IPS-18c (cell line): ENCODE results near the gene HTRA2.
A peak's percentile ranks its signal among the peaks of the same experiment; 100 is the strongest.
"Not testable (repeated sequence)": the region's sequence is repeated elsewhere in the genome, so short reads cannot be mapped to it uniquely, and the experiment has no call there.

Experiments
- H3K4me3 ChIP-seq: 2 replicates; pipeline ENCODE4 v1.7.0; 2013; ENCODE audit warnings: low read depth, mild to moderate bottlenecking, low read length, moderate library complexity; ENCODE audit not compliant: insufficient read depth
- H3K9me3 ChIP-seq: one replicate; pipeline ENCODE4 v1.6.1; 2013; ENCODE audit warnings: mild to moderate bottlenecking, low read length, moderate library complexity; ENCODE audit not compliant: control insufficient read depth, insufficient read depth

HTRA2 gene

DNA sequence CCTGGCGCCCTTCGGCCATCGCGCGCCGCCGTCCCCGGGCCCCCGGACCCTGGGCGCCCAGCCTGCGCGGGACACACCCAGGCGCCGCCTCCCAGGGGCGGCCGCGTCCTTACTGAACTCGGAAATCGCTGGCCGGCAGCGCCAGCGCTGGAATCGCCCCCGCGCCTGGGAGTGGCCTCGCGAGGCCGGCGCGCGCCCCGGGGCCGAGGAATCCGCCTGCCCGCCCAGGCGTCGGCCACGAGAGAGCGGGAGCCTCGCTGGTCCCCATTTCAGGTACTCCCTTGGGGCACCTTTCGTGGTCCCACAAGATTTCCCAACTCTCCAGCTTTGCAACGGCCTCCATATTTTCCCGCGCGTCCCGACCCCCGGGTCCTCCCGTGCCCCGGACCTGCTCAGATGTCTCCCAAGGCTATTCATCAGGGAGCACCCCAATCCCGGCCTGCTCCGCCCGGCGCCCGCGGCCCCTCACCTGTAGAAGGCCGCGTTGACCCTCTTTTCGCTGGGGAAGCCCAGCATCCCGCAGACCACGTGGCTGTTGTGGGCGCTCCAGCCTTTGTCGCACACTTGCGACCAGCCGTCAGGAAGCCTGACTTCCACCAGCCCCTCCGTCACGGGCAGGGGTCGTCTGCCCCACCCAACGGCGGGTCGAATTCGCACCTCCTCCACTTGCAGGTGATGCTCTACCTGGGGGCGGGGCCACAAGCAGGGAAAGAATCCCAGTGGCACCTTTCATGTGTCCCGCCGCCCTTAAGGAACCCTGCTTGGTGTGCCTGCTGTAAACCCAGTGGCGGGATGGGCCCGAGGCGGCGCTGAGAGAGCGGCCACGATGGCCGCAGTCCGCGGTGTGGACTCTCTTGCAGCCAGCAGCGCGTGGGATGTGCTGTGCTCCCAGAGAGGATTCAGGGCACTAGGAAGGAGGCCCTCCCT lies 19.4 kb downstream of the HTRA2 start:
- H3K4me3 ChIP-seq, result peak overlapping the region; percentile 77
- no peaks in the 10 kb centered on the region for H3K9me3 ChIP-seq

DNA sequence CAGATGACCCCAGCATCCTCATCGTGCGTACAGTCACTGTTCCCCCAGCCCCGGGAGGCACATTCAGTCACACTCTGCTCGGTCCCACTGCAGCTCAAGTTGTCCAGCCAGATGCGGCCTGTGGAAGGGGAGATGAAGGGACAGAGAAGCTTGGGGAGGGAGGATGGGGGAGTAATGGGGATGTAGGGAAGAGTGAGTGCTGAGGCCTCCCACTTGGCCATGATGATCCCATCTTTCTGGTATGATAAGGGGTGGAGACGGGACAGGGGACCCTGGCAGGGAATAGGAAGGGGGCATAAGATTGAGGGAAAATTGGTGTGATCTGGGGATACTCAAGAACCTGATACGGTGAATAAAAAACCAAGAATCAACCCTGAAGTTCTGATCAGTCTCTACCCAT lies 20.5 kb downstream of the HTRA2 start:
- H3K9me3 ChIP-seq, result no peaks in the 10 kb centered on the region
- no peak overlapping the region for H3K4me3 ChIP-seq

DNA sequence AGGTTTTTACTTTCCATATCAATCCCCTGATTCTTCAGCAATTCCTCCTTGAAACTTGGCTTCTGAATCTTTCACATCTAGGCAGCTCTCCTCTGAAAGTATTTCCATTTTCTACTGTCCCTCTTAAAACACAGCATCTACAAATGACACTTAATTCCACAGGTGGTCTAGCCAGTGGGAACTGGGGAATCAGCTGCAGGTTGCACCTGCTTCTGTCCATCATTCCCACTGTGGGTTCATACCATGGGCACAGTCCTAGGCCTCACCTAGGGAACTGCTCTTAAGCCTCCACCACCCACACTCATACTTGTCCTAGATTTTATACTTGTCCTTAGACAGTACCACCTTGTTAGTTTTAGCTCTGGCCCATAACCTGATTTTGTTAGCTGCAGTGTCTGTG lies 21.8 kb downstream of the HTRA2 start:
- no peak overlapping the region for H3K4me3 ChIP-seq

DNA sequence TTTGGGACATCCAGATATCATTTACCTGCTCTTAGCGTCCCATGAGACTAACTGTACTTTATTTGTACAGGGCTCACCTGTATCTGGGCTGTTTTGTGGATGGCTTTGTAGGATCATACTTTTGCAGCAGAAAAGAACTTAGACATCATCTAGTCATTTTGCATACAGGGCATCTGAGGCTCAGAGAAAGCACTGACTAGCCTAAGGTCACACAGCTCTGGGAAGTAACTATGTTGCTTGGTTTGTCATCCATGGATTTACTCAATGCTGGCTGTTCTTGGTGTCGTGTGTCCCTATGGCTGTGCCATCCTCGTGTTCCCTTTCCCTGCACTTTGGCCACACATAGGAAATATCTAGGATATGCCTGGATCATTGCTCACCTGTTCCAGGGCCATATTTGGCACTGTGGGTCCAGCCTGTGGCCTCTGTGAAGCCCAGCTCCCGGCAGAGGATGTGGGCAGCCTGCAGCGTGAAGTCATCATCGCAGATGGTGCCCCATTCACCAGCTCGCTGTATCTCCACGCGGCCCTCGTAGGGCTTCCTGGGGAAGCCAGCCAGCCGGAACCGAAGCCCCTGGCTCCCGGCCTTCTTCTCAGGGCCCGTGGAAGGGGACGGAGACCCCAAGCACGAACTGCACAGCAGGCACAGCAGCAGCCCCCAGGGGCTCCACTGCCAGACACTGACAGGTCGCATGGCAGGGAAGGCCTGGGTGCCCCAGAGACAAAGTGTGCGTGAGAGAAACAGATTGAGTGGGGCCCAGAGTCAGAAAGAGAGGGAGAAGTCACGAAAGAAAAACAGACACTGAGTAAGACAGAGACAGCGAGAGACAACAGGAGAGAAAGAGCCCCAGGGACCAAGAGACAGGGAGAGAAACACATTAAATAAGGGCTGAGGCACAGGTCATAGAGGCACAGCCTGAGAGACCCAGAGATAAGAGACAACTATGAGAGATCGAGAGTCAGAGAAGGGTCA lies 22.5 kb downstream of the HTRA2 start:
- no peak overlapping the region for H3K4me3 ChIP-seq
- no peaks in the 10 kb centered on the region for H3K9me3 ChIP-seq

More for the DNA sequence above, 21.8 kb downstream of the HTRA2 start:
- H3K9me3 ChIP-seq, result no peaks in the 10 kb centered on the region

DNA sequence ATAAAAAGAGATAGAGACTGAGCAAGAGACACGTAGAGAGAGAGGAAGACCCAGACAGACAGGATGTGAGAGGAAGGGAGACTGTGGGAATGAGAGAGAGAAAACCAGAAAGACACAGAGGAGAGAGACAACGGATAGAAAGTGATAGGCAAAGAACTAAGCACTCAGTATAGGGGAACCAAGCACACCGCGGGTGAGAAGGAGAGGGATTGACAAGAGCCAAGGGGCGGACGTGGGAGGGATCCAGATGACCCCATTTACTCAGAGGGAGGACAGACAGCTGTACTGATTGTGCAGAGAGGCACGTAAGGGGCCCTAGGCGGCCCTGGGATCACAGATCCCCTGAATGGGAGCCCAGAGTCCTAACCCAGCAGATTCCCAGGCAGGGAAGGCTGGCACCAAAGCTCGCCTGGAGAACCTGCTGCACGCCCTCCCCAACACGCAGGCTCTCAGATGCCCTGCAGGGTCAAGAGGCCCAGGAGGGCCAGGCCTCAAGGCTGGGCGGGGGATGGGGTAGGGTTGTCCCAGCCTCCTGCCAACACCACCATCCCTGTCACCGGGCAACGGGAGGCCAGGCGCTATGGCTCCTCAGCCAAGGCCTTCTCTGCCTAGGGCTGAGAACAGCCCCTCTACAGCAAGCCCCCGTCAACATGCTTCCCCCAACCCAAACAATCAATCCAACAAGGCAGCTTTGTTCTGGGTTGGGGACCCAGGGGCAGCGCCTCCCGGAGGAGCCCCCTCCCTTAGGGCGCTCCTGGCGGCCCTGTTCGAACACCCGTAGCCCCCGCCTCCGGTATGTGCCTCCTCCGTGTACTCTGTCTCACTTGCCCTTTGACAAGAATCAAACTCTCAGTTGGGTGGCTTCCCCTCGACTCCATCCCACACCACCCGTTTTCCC lies 23.4 kb downstream of the HTRA2 start:
- Histone ChIP-seq H3K9me3 (no peaks in the 10 kb centered on the region), H3K4me3 (peak overlapping the region; percentile 96)

DNA sequence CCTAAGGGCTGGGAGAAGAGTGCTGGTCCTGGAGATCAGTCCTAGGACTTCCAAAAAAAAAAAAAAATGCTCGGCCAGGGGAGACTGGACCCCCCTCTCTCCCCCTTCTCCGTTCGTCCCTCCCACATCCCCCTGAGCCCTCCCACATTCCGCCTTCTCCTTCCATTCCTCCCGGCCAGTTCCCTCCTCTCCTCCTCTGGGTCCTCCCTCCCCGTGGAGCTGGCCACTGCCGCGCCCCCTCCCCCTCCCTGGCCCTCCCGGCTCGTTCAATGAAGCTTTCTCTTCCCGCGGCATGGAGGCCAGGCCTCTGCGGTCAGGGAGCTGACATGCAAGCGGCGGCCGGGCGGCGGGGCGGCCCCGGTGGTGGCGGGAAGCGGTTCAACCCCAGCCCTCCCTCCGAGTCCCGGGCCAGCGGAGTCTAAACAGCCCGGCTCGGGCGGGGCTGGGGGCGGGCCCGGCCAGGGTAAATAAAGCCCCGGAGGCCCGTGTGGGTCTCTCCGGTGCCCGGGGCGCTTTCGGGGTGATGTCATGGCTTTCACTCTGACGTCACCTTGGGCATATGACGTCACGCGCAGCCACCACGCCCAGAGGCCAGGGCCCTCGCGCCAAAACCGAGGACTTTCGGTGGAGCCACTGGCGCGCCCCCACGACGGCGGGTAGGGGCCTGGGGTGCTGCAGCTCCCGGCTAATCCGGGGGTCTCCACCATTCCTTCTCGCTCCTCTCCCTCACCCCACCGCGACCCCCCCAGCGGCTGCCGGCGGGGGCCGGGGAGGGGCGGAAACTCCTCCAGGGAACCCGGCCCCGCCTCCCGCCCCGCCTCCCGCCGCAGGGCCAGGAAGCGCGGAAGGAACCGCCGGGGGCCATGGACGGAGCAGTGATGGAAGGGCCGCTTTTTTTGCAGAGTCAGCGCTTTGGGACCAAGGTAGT lies 24.4 kb downstream of the HTRA2 start, which contains the start of the genes DOK1 and LOXL3:
Gene DOK1, plus strand, starts transcription at position 829 of the 928 bp plus-strand sequence. Its CDS starts 35 bp downstream, at position 864.
Gene LOXL3, minus strand, starts transcription at position 51 of the 928 bp plus-strand sequence. CDS start 1,308 bp downstream, outside the sequence.
- Histone ChIP-seq H3K4me3 (peak within 1 kb of the TSS; percentile 96), H3K9me3 (no peaks in the 10 kb centered on the region)

DNA sequence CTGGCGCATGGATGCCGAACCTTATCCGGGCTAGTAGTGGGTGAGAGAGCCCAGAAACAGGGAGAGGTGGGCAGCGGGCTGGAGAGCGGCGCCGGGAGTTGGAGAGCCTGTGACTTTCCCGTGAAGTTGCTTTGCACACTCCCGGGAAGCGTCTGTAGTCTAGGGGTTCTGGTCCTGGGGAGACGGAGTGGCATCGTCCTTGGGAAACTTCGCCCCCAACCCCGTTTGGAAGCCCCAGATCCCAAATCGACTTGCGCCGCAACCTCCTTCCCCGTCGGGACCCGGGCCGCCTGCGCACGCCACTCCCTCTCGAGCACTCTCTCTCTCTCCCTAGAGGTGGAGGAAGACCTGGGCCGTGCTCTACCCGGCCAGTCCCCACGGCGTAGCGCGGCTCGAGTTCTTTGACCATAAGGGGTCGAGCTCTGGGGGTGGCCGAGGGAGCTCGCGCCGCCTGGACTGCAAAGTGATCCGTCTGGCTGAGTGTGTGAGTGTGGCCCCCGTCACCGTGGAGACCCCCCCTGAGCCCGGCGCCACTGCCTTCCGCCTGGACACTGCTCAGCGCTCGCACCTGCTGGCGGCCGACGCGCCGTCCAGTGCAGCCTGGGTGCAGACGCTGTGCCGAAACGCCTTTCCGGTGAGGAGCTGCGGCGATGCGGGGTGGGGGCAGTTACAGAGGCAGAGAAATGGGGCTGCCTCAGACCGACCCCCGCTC lies 25.2 kb downstream of the HTRA2 start:
- Histone ChIP-seq H3K9me3 (no peaks in the 10 kb centered on the region), H3K4me3 (peak overlapping the region; percentile 96)

DNA sequence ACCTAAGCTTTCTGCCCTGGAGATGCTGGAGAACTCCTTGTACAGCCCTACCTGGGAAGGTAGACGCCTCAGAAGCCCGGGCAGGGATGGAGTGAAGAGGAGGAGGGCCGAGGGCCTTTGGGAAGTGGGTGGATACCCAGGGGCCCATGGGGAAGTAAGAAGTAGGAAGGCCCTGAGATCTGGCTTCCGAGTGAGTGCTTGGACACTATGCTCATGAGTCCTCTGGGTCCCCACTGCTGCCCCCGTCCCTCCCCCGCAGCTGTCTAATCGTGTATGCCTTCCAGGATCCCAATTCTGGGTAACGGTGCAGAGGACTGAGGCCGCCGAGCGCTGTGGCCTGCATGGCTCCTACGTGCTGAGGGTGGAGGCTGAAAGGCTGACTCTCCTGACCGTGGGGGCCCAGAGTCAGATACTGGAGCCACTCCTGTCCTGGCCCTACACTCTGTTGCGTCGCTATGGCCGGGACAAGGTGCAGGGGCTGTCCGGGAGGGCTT lies 25.9 kb downstream of the HTRA2 start:
- Histone ChIP-seq H3K4me3 (peak overlapping the region; percentile 96), H3K9me3 (no peaks in the 10 kb centered on the region)

DNA sequence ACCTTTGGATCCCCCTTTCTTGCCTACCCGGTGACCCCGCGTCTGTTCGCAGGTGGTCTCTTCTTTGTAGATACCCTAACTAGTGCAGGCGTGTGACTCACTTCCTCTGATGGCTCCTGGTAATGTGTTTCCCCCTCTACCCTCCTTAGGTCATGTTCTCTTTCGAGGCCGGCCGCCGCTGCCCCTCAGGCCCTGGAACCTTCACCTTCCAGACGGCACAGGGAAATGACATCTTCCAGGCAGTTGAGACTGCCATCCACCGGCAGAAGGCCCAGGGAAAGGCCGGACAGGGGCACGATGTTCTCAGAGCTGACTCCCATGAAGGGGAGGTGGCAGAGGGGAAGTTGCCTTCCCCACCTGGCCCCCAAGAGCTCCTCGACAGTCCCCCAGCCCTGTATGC lies 26.4 kb downstream of the HTRA2 start:
- H3K4me3 ChIP-seq, result no peak overlapping the region

DNA sequence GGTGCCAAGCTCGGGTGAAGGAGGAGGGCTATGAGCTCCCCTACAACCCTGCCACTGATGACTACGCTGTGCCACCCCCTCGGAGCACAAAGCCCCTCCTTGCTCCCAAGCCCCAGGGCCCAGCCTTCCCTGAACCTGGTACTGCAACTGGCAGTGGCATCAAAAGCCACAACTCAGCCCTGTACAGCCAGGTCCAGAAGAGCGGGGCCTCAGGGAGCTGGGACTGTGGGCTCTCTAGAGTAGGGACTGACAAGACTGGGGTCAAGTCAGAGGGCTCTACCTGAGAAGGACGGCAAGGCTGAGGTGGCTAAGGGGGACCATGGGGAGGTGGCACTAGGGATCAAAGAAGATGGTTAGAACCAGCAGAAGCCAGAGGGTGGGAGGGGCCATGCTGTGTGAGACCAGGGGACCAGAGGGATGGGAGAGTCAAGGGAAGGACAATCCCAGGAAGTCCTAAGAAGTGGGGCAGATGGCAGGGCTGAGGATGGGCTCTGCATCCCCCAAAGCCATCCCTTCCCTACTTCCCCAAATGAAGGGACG lies 27.2 kb downstream of the HTRA2 start:
- Histone ChIP-seq H3K4me3 (no peak overlapping the region), H3K9me3 (no peaks in the 10 kb centered on the region)

More for the DNA sequence above, 26.4 kb downstream of the HTRA2 start:
- H3K9me3 ChIP-seq, result no peaks in the 10 kb centered on the region

DNA sequence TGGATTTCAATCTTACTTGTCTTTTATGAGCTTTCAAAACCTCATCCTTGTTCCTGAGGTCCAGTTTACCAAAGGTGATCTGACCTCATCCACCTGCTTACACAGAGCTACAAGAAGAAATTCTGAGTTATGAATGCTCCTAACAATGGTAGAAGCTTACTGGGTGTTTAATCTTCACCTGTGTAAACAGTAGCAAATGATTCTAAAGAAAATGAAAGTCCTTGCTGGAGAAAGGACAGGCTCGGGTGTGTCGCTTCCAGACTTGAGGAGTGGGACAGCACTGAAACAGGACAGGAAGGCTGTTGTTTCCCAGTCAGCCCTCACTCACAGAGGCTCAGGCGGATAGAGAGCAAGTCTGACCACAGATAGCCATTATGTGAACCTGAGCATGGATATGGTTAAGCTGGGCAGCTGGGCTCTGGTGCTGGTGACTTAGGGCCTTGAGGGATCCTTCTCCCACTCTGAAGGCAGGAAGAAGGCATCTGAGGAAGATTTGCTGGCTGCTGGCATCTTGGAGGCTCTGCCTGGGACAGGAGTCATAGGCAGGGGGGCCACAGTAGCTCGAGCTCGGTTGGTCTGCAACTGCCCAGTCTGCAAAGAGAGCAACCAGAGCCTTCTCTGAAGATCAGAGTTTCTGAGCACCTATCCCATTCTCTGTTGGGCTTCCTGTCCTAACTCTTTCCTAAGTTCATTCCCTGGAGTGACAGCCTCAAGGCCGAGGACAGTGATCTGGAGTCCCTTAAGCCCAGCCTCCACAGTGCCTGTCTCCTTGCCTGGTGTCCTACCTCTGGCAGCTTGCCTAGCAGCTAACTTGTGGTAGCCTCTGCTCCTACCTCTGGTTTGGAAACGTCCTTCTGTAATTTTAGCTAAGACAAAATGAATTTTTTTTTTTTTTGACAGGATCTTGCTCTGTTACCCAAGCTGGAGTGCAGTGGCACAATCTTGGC lies 28.8 kb downstream of the HTRA2 start:
- no peak overlapping the region for H3K4me3 ChIP-seq

DNA sequence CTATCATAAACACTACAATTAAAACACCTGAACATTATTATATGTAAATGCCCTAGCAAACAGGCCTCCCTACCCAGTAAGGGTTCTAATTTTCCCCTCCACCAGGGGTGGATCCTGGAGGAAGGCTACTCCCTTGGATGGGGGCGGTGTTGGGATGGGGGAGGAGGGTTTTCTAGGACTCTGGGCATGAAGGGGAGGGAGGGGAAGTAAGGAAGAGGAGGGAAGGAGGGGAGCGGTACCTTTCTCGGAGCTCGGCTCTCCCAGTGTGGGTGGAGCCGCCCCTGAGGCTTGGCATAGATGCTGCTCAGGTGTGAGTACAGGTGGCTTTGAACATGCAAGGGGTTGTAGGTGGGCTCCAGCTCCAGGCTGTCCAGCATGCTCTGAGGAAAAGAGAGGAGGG lies 30.2 kb downstream of the HTRA2 start:
- no peak overlapping the region for H3K4me3 ChIP-seq
- no peaks in the 10 kb centered on the region for H3K9me3 ChIP-seq

More for the DNA sequence above, 28.8 kb downstream of the HTRA2 start:
- H3K9me3 ChIP-seq, result no peaks in the 10 kb centered on the region

DNA sequence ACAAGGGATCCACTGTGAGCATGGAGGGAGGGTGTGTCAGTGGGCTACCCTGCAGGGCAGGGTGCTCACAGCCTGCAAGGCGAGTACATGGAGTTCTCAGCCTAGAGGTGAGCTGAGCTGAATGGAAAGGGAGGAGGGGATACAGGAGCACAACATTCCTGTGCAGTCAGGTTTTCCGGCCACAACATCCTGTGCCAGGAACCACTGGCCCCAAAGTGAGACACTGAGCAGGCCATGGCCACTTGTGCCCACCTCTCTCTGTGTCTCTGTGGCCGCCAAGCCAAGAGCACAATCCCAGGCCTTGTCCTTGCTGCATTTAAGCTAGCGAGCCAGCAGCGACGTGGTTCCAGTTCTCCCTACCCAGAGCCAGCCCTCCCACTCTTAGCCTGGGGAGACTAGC lies 30.9 kb downstream of the HTRA2 start:
- no peak overlapping the region for H3K4me3 ChIP-seq
- H3K9me3 ChIP-seq, result no peaks in the 10 kb centered on the region

DNA sequence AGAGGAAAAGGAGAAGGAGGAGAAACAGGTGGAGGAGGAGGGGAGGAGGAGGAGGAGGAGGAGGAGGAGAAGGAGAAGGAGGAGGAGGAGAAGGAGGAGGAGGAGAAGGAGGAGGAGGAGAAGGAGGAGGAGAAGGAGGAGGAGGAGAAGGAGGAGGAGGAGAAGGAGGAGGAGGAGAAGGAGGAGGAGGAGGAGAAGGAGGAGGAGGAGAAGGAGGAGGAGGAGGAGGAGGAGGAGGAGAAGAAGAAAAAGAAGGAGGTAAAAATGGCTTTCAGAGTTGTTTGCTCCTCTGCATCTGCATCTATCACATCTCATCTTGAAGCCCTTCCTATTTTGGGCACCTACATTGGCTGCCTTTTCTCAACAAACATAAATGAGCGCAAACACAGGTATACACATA lies 31.3 kb downstream of the HTRA2 start:
- H3K9me3 ChIP-seq, H3K4me3 ChIP-seq: not testable (repeated sequence)
